Peyer's patch (tissue), 4 donors: ENCODE results near the gene ZNF385D.

ENCODE experiments used
- CTCF ChIP-seq, 6 experiments: fragments of 450-650 bp in 4 of 6; fragments of 200-600 bp in 2 of 6; sonication (generic) in 1 of 6; IDR thresholded peaks; one replicate each; pipeline ENCODE4 v1.5.1; 2017 to 2019; ENCODE audit warnings: antibody characterized with exemption in 6 of 6, mild to moderate bottlenecking in 3 of 6, moderate library complexity in 1 of 6
- POLR2A ChIP-seq, 2 donors: fragments of 450-650 bp; IDR thresholded peaks; one replicate each; pipeline ENCODE4 v1.5.1; 2017; ENCODE audit warnings: antibody characterized with exemption in 2 of 2, mild to moderate bottlenecking in 2 of 2, moderate library complexity in 2 of 2

DNA sequence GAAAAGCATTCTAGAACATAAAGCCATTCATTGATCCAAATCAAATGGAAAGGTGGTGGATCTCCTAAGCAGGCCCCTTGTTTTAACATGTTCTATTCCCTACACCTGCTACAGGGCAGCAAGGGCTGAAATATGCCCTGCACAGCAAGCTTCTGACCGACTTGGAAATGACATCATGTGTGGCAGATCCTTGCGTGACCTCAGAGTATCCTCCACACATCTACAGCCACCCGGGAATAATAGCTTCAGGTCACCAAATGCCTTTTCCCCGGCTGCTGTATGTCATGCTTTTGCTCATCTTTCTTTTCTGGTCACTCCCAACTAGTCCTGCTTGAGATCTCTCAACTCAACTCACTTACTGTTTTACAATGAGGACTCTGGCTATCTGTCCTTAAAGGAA is 158.2 kb downstream of the ZNF385D start:
- no peak for TF ChIP-seq CTCF (IDR thresholded peaks at IDR 0.05)
- TF ChIP-seq POLR2A (IDR thresholded peaks at IDR 0.05) = no peak
